GM12864 (cell line): ENCODE results near the gene TBC1D7.
"Not testable (repeated sequence)": the region's sequence is repeated elsewhere in the genome, so short reads cannot be mapped to it uniquely, and the experiment has no call there.

ENCODE experiments used
- DNase-seq: peaks from one replicate; pipeline ENCODE4 v3.0.0-alpha.2; 2011; ENCODE audit warnings: low read depth
- H3K4me3 ChIP-seq: 2 replicates; pipeline ENCODE4 v1.5.1; 2011; ENCODE audit warnings: mild to moderate bottlenecking, low read depth, low read length, control low read depth
- TF ChIP-seq, protein P1 (sequence below): IDR thresholded peaks from 2 replicates; pipeline ENCODE4 v1.5.1; 2011; ENCODE audit warnings: low read depth, mild to moderate bottlenecking, moderate library complexity, low read length, control low read depth, inconsistent platforms; ENCODE audit errors: missing control alignments

TBC1D7 gene

DNA sequence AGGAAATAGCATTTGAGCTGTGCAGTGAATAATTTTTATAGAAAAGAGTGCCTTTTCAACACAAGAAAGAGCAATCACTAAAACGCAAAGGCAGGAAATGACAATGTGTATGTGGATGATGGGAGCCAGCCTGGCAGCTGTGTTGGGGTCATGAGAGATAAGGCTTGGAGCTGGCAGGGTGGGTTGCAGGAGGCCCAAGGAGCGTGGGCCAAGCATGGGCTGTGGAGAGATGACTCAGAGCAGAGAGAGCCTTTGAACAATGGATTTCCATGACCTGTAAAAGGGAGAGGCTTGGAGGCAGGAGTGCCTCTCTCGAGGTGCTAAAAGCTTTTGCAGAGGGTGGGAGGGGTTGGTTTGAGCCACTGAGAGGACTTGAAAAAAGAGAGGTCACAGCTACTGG, 6.6 kb upstream of the TBC1D7 start:
- TF ChIP-seq, protein P1, sequence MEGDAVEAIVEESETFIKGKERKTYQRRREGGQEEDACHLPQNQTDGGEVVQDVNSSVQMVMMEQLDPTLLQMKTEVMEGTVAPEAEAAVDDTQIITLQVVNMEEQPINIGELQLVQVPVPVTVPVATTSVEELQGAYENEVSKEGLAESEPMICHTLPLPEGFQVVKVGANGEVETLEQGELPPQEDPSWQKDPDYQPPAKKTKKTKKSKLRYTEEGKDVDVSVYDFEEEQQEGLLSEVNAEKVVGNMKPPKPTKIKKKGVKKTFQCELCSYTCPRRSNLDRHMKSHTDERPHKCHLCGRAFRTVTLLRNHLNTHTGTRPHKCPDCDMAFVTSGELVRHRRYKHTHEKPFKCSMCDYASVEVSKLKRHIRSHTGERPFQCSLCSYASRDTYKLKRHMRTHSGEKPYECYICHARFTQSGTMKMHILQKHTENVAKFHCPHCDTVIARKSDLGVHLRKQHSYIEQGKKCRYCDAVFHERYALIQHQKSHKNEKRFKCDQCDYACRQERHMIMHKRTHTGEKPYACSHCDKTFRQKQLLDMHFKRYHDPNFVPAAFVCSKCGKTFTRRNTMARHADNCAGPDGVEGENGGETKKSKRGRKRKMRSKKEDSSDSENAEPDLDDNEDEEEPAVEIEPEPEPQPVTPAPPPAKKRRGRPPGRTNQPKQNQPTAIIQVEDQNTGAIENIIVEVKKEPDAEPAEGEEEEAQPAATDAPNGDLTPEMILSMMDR, result no peak
- no peak for DNase-seq
- no peak overlapping the region for H3K4me3 ChIP-seq

DNA sequence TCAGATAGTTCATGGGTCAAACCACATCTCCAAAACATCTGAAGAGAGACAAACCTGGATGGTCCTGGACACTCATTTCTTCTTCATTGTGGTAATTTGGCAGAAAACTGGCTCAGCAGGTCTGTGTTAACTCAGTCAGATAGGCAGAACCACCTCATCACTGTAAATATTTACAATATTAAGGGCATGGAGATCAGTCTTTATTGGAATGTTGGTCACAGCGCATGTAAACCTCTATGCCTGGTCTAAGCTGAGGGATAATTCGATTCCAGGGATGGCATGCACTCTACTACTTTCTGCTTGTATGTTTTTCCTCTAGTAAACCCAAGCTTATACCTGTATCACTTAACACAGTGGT, 4.0 kb upstream of the TBC1D7 start:
- TF ChIP-seq, protein P1, result no peak
- no peak for DNase-seq
- H3K4me3 ChIP-seq, result no peak overlapping the region

DNA sequence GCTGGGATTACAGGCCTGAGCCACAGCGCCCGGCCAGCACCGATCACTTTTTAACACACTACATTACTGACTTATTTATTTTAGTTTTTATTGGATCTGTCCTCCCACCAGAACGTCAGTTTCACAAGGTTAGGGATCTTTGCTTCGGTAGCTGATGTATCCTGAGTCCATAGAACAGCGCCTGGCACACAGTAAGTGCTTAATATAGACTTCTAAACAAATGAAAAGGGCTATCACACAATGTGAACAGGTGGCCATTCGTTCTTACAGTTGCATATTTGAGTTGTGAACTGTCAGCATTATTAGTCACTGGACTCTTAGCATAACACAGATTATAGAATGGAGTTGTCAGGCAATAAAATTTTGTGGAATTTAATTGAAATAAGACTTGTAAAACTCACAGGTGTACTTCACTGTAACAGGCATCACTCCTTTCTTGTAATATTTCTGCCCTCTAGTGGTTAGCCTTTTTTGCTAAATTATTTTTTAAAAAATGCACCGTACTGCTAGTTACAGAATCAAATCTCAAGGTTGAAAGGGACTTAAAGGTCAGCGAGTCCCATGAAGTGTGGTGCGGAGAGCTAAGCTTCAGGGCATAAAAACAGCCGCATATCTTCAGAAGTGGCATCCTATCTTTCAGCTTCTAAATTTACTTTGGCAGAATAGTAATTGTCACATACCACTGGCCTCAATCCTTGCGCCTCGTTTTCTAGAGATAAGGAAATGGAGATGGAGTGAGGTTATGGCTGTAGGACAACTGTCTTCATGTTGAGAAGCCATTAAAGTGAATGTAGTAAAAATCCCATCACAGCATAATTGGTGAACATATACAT, 3.4 kb upstream of the TBC1D7 start:
- DNase-seq, result no peak
- no peak overlapping the region for H3K4me3 ChIP-seq
- TF ChIP-seq, protein P1, result peak; percentile 50

DNA sequence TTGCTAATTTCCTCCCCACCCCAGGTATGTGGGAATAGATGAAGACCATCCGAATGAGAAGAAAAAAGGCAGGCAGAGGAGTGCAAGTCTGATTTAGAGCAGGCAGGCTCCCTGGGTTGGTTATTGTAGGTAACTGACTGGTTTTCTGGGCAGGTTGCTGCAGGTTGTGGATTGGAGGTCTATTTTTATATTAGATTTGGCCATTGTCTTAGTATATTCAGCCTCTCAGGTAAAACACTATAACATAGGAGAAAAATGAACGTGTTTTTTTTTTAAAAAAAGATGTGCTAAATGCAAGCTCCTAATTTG, 492 bp upstream of the TBC1D7 start:
- no peak for DNase-seq
- H3K4me3 ChIP-seq, result peak overlapping the region; percentile 93
- TF ChIP-seq, protein P1, result no peak

DNA sequence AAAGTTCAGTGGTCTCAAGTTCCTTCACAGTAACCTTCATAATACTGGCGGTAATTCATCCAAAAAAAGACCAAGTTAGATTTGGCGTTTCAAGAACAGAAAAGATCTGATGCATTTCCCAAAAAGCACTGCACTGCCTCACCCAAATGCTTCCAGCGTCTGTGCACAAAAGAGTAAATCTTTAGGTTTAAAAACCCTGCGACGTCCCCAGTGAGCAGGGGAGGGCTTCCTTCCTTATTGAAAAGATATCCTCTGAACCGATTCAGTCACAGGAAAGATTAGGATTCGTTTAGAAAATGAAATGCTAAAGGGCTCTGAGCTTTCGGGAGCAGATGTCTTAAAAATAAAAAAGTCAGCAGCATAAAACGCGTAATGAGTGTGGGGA, 654 bp downstream of the TBC1D7 start:
- H3K4me3 ChIP-seq, result peak overlapping the region; percentile 93
- TF ChIP-seq, protein P1, result no peak
- no peak for DNase-seq

DNA sequence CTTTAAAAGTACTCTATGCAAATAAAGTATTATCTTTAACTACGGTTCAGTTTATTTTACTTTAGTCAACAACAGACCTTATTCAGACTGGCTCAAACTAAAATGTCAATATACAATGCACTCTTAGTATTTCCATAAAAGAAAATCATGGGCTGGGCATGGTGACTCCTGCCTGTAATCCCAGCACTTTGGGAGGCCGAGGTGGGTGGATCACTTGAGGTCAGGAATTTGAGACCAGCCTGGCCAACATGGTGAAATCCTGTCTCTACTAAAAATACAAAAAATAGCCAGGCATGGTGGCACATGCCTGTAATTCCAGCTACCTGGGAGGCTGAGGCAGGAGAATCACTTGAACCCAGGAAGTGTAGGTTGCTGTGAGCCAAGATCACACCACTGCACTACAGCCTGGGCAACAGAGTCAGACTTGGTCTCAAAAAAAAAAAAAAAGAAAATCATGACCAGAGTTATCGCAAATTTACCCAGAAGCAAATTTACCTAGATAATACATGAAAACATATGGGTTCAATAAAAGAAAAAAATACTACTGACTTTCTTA, 2.2 kb downstream of the TBC1D7 start:
- H3K4me3 ChIP-seq, DNase-seq: not testable (repeated sequence)

DNA sequence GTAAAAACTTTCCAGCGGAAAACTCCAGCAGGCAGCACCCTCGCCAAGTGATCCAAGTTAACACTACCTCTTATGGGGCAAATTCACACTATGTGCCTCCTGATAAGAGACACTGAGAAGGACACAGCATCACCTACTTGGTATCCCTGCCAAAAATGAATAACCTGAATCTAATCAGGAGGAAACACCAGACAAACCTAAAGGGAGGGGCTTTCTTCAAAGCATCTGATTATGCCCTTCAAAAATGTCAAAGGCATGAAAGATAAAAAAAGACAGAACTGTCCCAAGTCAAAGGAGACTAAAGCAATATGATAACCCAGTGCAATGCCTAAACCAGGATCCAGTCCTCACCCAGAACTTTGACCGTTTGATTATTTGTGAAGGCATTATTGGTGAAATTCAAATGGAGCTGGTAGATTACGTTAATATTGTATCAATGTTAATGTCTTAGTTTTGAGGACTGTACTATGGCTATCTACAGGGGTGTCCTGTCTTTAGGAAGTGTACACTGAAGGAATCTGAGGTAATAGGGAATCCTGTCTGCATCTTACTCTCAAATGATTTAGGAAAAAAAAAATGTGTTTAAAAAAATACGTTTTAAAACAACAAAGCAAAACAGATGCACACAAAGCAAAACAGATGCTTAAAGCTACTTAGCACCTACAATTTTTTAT, 8.3 kb downstream of the TBC1D7 start:
- TF ChIP-seq, protein P1, result no peak
- DNase-seq, result no peak

More for the DNA sequence above, 8.3 kb downstream of the TBC1D7 start:
- H3K4me3 ChIP-seq, result no peak overlapping the region
